ENCODE measurements around the gene MTTP. TPM values are rescaled to one million over a fixed set of nuclear protein-coding genes. Genes with fewer than 3 reads are reported as not detected.

MTTP gene
- total RNA-seq, 1 experiment from 2014 or later = 0.77 TPM

GRCh38 chr4:99658666-99659065 lies 84.0 kb downstream of the MTTP start:
- Histone ChIP-seq H3K4me1 (no peaks in the 10 kb centered on the region), H3K27me3 (replicated peaks; ENCODE audit: control insufficient read depth, insufficient read depth, low read length) (no peaks in the 10 kb centered on the region), H3K4me3 (ENCODE audit: low read depth, low read length) (no peak overlapping the region), H3K9me3 (no peaks in the 10 kb centered on the region), H3K36me3 (ENCODE audit: control insufficient read depth, insufficient read depth, low read length) (no peaks in the 10 kb centered on the region)
- CTCF ChIA-PET = no interaction called here
- Mint-ChIP-seq H3K9me3 (ENCODE audit: unreplicated experiment) (no peaks in the 10 kb centered on the region), H3K36me3 (ENCODE audit: insufficient read depth, unreplicated experiment) (no peaks in the 10 kb centered on the region), H3K27ac (ENCODE audit: unreplicated experiment) (no peak overlapping the region), H3K4me3 (ENCODE audit: unreplicated experiment) (no peak overlapping the region), H3K27me3 (ENCODE audit: insufficient read depth, unreplicated experiment) (peaks cover 11% of the 10 kb centered on the region), H3K4me1 (ENCODE audit: low read depth, unreplicated experiment) (no peaks in the 10 kb centered on the region)
- POLR2A ChIA-PET = no interaction called here
- intact Hi-C loops (cut with micrococcal nuclease; ENCODE audit: unreplicated experiment) = no loop called here
- TF ChIP-seq CTCF (IDR thresholded peaks at IDR 0.05; ENCODE audit: insufficient read depth in 1 of 2, low read depth in 1 of 2, low read length in 1 of 2, severe bottlenecking in 1 of 2, unreplicated experiment in 1 of 2) = no peak
- no peak for DNase-seq
- no TSS peak for BruUV-seq (replicated peaks)

- POLR2A ChIA-PET = no interaction called here
- H3K9me3 ChIP-seq = no peaks in the 10 kb centered on the region
Measured at GRCh38 chr4:99661907-99662306, 87.3 kb downstream of the MTTP start.

GRCh38 chr4:99664716-99665115 lies 90.1 kb downstream of the MTTP start:
- Mint-ChIP-seq H3K9me3 (ENCODE audit: unreplicated experiment) (no peaks in the 10 kb centered on the region), H3K4me1 (ENCODE audit: low read depth, unreplicated experiment) (no peaks in the 10 kb centered on the region), H3K27me3 (ENCODE audit: insufficient read depth, unreplicated experiment) (peaks cover 13% of the 10 kb centered on the region), H3K4me3 (ENCODE audit: unreplicated experiment) (no peak overlapping the region), H3K36me3 (ENCODE audit: insufficient read depth, unreplicated experiment) (no peaks in the 10 kb centered on the region), H3K27ac (ENCODE audit: unreplicated experiment) (no peak overlapping the region)
- BruUV-seq (replicated peaks) = no TSS peak
- Histone ChIP-seq H3K4me3 (ENCODE audit: low read depth, low read length) (no peak overlapping the region), H3K36me3 (ENCODE audit: control insufficient read depth, insufficient read depth, low read length) (no peaks in the 10 kb centered on the region), H3K27me3 (replicated peaks; ENCODE audit: control insufficient read depth, insufficient read depth, low read length) (no peaks in the 10 kb centered on the region), H3K4me1 (no peaks in the 10 kb centered on the region), H3K9me3 (no peaks in the 10 kb centered on the region)
- DNase-seq = no peak
- intact Hi-C loops (cut with micrococcal nuclease; ENCODE audit: unreplicated experiment) = no loop called here
- ChIA-PET CTCF (no interaction called here), POLR2A (no interaction called here)
- no peak for TF ChIP-seq CTCF (IDR thresholded peaks at IDR 0.05; ENCODE audit: insufficient read depth in 1 of 2, low read depth in 1 of 2, low read length in 1 of 2, severe bottlenecking in 1 of 2, unreplicated experiment in 1 of 2)

More at GRCh38 chr4:99661907-99662306, 87.3 kb downstream of the MTTP start:
- H3K27me3 Mint-ChIP-seq (ENCODE audit: insufficient read depth, unreplicated experiment) = peaks cover 13% of the 10 kb centered on the region
- H3K4me3 Mint-ChIP-seq (ENCODE audit: unreplicated experiment) = no peak overlapping the region
- CTCF ChIA-PET = no interaction called here
- Histone ChIP-seq H3K27me3 (replicated peaks; ENCODE audit: control insufficient read depth, insufficient read depth, low read length) (no peaks in the 10 kb centered on the region), H3K36me3 (ENCODE audit: control insufficient read depth, insufficient read depth, low read length) (no peaks in the 10 kb centered on the region), H3K4me1 (no peaks in the 10 kb centered on the region), H3K4me3 (ENCODE audit: low read depth, low read length) (no peak overlapping the region)
- no peak for DNase-seq
- TF ChIP-seq CTCF (IDR thresholded peaks at IDR 0.05; ENCODE audit: insufficient read depth in 1 of 2, low read depth in 1 of 2, low read length in 1 of 2, severe bottlenecking in 1 of 2, unreplicated experiment in 1 of 2) = no peak
- H3K36me3 Mint-ChIP-seq (ENCODE audit: insufficient read depth, unreplicated experiment) = no peaks in the 10 kb centered on the region
- H3K9me3 Mint-ChIP-seq (ENCODE audit: unreplicated experiment) = no peaks in the 10 kb centered on the region
- no peak overlapping the region for H3K27ac Mint-ChIP-seq (ENCODE audit: unreplicated experiment)
- H3K4me1 Mint-ChIP-seq (ENCODE audit: low read depth, unreplicated experiment) = no peaks in the 10 kb centered on the region
- intact Hi-C loops (cut with micrococcal nuclease; ENCODE audit: unreplicated experiment) = no loop called here
- BruUV-seq (replicated peaks) = no TSS peak

Data from Caco-2 (cell line).